CD14-positive monocyte (primary cell): Measurements from ENCODE around the gene KIF26B. TPM values are rescaled to one million over a fixed set of nuclear protein-coding genes. Genes with fewer than 3 reads are reported as not detected.

Experiments
- DNase-seq, 3 donors: peaks; one replicate each; pipeline ENCODE4 v3.0.0-alpha.2; 2011 to 2022
- H2AFZ ChIP-seq: 2 replicates; pipeline ENCODE4 v1.6.0; 2012; ENCODE audit warnings: mild to moderate bottlenecking, low read depth, low read length, inconsistent platforms; ENCODE audit not compliant: insufficient read depth, poor library complexity, severe bottlenecking
- H3K27ac ChIP-seq, 2 donors: 1 replicate in 1 of 2; 2 replicates in 1 of 2; pipeline ENCODE4 v1.5.1; 2012 to 2013; ENCODE audit warnings: low read length in 2 of 2, control low read depth in 1 of 2, inconsistent platforms in 1 of 2, low read depth in 1 of 2, mild to moderate bottlenecking in 1 of 2
- H3K27me3 ChIP-seq, 2 donors: one replicate each; pipeline versions ENCODE4 v1.6.0 to v1.6.1; 2011 to 2013; ENCODE audit warnings: low read length in 2 of 2; ENCODE audit not compliant: control insufficient read depth in 2 of 2, insufficient read depth in 2 of 2
- H3K36me3 ChIP-seq, 2 donors: replicated peaks in 1 of 2; 1 replicate in 1 of 2; 2 replicates in 1 of 2; pipeline versions ENCODE4 v1.5.1 to v1.6.1; 2012 to 2013; ENCODE audit warnings: low read length in 2 of 2, control low read depth in 1 of 2, inconsistent platforms in 1 of 2, mild to moderate bottlenecking in 1 of 2; ENCODE audit not compliant: insufficient read depth in 2 of 2, control insufficient read depth in 1 of 2
- H3K4me1 ChIP-seq, 2 donors: 1 replicate in 1 of 2; 2 replicates in 1 of 2; pipeline versions ENCODE4 v1.5.1 to v1.6.1; 2012 to 2013; ENCODE audit warnings: low read length in 2 of 2, control low read depth in 1 of 2, inconsistent platforms in 1 of 2, mild to moderate bottlenecking in 1 of 2, moderate library complexity in 1 of 2; ENCODE audit not compliant: insufficient read depth in 2 of 2, control insufficient read depth in 1 of 2
- H3K4me2 ChIP-seq: replicated peaks from 2 replicates; pipeline ENCODE3; 2012; ENCODE audit warnings: low read length, moderate library complexity, mild to moderate bottlenecking; ENCODE audit not compliant: poor library complexity, severe bottlenecking; ENCODE audit errors: extremely low read depth
- H3K4me3 ChIP-seq, 3 experiments: fragments of 200-600 bp in 1 of 3; sonication (generic) in 1 of 3; replicated peaks in 1 of 3; 1 replicate in 2 of 3; 2 replicates in 1 of 3; pipeline ENCODE4 v1.5.1; 2011 to 2013; ENCODE audit warnings: low read length in 3 of 3, mild to moderate bottlenecking in 3 of 3, control low read depth in 2 of 3, low read depth in 2 of 3, inconsistent platforms in 1 of 3, moderate library complexity in 1 of 3
- H3K79me2 ChIP-seq: 2 replicates; pipeline ENCODE4 v1.6.0; 2012; ENCODE audit warnings: mild to moderate bottlenecking, control low read depth, inconsistent platforms, low read length, moderate library complexity; ENCODE audit not compliant: insufficient read depth
- H3K9ac ChIP-seq: 2 replicates; pipeline ENCODE4 v1.6.0; 2017; ENCODE audit warnings: low read length, mild to moderate bottlenecking; ENCODE audit not compliant: insufficient read depth, poor library complexity, severe bottlenecking
- H3K9me3 ChIP-seq, 2 donors: replicated peaks in 1 of 2; 1 replicate in 1 of 2; 2 replicates in 1 of 2; pipeline versions ENCODE4 v1.5.1 to v1.6.1; 2012 to 2013; ENCODE audit warnings: low read length in 2 of 2, control low read depth in 1 of 2; ENCODE audit not compliant: control insufficient read depth in 1 of 2, insufficient read depth in 1 of 2
- H4K20me1 ChIP-seq: 2 replicates; pipeline ENCODE4 v1.6.0; 2012; ENCODE audit warnings: mild to moderate bottlenecking, low read length, control low read depth, moderate library complexity; ENCODE audit not compliant: insufficient read depth
- H3K27ac Mint-ChIP-seq, 7 donors: one replicate each; pipeline ENCODE4 v1.8.0; 2020; ENCODE audit warnings: mild to moderate bottlenecking in 7 of 7, mixed read lengths in 7 of 7, moderate library complexity in 6 of 7, inconsistent platforms in 2 of 7
- H3K27me3 Mint-ChIP-seq, 3 donors: one replicate each; pipeline ENCODE4 v1.8.0; 2021 to 2022; ENCODE audit warnings: low read depth in 3 of 3, mild to moderate bottlenecking in 3 of 3, mixed read lengths in 3 of 3, moderate library complexity in 3 of 3, inconsistent platforms in 1 of 3
- H3K36me3 Mint-ChIP-seq, 2 donors: one replicate each; pipeline ENCODE4 v1.8.0; 2020; ENCODE audit warnings: mixed read lengths in 2 of 2, inconsistent platforms in 1 of 2, mild to moderate bottlenecking in 1 of 2
- H3K4me1 Mint-ChIP-seq: one replicate; pipeline ENCODE4 v1.8.0; 2020; ENCODE audit warnings: mild to moderate bottlenecking, mixed read lengths
- H3K4me3 Mint-ChIP-seq, 2 donors: one replicate each; pipeline ENCODE4 v1.8.0; 2020; ENCODE audit warnings: mild to moderate bottlenecking in 2 of 2, mixed read lengths in 2 of 2, moderate library complexity in 1 of 2
- H3K9me3 Mint-ChIP-seq, 7 donors: one replicate each; pipeline ENCODE4 v1.8.0; 2020 to 2022; ENCODE audit warnings: mixed read lengths in 7 of 7, mild to moderate bottlenecking in 6 of 7, moderate library complexity in 6 of 7, inconsistent platforms in 2 of 7
- WGBS: methylation state at CpG from one replicate; pipeline ENCODE4 v1.1.5; 2013; ENCODE audit warnings: missing lambda C conversion rate; ENCODE audit not compliant: insufficient coverage; 5-methylcytosine and 5-hydroxymethylcytosine counted together
- intact Hi-C, 2 donors: fragments of 100-400 bp; cut with micrococcal nuclease; formaldehyde crosslinking; loops; one replicate each; pipeline versions ENCODE4 v1.15.0 to v1.15.1; 2023
- polyA plus RNA-seq, 3 donors: library from polyadenylated mRNA; depleted of rRNA in 1 of 3; unstranded in 2 of 3; stranded (reverse) in 1 of 3; fragments of 300-500 nt in 2 of 3; fragments of >200 nt in 1 of 3; fragmentation: Illumina TruSeq in 2 of 3; gene quantifications; 1 replicate in 2 of 3; 2 replicates in 1 of 3; pipeline ENCODE4 v1.2.3, GENCODE V29; 2012 to 2021
- TF ChIP-seq, protein P1 (sequence below): fragments of 200-600 bp; IDR thresholded peaks from one replicate; pipeline ENCODE4 v1.8.0; 2022; ENCODE audit warnings: antibody characterized with exemption, mild to moderate bottlenecking

Gene KIF26B
- polyA plus RNA-seq, 3 donors = 0.01 to 0.05 TPM; not detected in 1

DNA sequence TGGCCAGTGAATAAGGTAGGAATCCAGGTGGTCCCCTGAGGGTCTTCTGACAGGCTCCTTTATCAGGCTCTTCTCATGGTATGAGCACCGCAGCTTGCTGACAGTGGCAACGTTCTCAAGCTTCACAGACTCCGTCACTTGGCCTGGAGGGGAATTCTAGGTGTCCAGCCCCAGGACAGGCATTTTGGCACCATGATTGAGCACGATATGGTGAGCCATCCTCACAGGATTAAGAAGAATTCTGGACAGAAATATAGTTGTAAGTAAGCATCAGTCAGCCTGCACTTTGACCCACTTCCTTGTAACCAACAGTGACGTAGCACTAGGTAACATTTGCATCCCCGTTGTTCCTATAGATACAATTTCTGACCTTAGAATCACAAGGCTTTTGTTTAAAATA is 30.5 kb upstream of the KIF26B start:
- H2AFZ ChIP-seq = no peak overlapping the region
- Mint-ChIP-seq H3K36me3 (peaks cover 9 to 13% of the 10 kb centered on the region in 2 donors), H3K9me3 (no peaks in the 10 kb centered on the region), H3K27me3 (peaks cover 4 to 12% (median 5%) of the 10 kb centered on the region in 3 donors), H3K4me1 (no peaks in the 10 kb centered on the region), H3K4me3 (no peak overlapping the region), H3K27ac (no peak overlapping the region)
- no peak overlapping the region for H3K4me3 ChIP-seq
- H3K27ac ChIP-seq = no peak overlapping the region
- intact Hi-C loops = no loop called here
- WGBS = 100% methylated on average over 3 of the region's 6 CpGs
- no peaks in the 10 kb centered on the region for H3K27me3 ChIP-seq
- no peak for DNase-seq
- TF ChIP-seq, protein P1, sequence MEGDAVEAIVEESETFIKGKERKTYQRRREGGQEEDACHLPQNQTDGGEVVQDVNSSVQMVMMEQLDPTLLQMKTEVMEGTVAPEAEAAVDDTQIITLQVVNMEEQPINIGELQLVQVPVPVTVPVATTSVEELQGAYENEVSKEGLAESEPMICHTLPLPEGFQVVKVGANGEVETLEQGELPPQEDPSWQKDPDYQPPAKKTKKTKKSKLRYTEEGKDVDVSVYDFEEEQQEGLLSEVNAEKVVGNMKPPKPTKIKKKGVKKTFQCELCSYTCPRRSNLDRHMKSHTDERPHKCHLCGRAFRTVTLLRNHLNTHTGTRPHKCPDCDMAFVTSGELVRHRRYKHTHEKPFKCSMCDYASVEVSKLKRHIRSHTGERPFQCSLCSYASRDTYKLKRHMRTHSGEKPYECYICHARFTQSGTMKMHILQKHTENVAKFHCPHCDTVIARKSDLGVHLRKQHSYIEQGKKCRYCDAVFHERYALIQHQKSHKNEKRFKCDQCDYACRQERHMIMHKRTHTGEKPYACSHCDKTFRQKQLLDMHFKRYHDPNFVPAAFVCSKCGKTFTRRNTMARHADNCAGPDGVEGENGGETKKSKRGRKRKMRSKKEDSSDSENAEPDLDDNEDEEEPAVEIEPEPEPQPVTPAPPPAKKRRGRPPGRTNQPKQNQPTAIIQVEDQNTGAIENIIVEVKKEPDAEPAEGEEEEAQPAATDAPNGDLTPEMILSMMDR = no peak
- no peaks in the 10 kb centered on the region for H3K79me2 ChIP-seq
- H3K4me1 ChIP-seq = no peaks in the 10 kb centered on the region
- H3K36me3 ChIP-seq = no peaks in the 10 kb centered on the region
- H3K4me2 ChIP-seq = no peak overlapping the region
- H3K9ac ChIP-seq = no peak overlapping the region
- H4K20me1 ChIP-seq = no peaks in the 10 kb centered on the region
- H3K9me3 ChIP-seq = no peaks in the 10 kb centered on the region

- no peaks in the 10 kb centered on the region for H3K4me1 ChIP-seq
- TF ChIP-seq, protein P1 = no peak
- Mint-ChIP-seq H3K4me3 (no peak overlapping the region), H3K36me3 (peaks cover 9 to 13% of the 10 kb centered on the region in 2 donors), H3K27me3 (peaks cover 5 to 16% (median 8%) of the 10 kb centered on the region in 3 donors), H3K9me3 (no peaks in the 10 kb centered on the region), H3K4me1 (no peaks in the 10 kb centered on the region), H3K27ac (no peak overlapping the region)
- intact Hi-C loops = no loop called here
- H3K9ac ChIP-seq = no peak overlapping the region
- H3K4me2 ChIP-seq = no peak overlapping the region
- no peak for DNase-seq
- H3K27ac ChIP-seq = no peak overlapping the region
- no peak overlapping the region for H3K4me3 ChIP-seq
- H2AFZ ChIP-seq = no peak overlapping the region
- no peaks in the 10 kb centered on the region for H3K9me3 ChIP-seq
- H3K79me2 ChIP-seq = no peaks in the 10 kb centered on the region
- H3K36me3 ChIP-seq = no peaks in the 10 kb centered on the region
- H4K20me1 ChIP-seq = no peaks in the 10 kb centered on the region
- WGBS = 95% methylated on average over 10 of the region's 11 CpGs
- peaks cover 0 to 4% of the 10 kb centered on the region in 2 donors for H3K27me3 ChIP-seq
Measured at GRCh38 chr1:245124644-245125043, 30.1 kb upstream of the KIF26B start.
